Adrenal gland (tissue), 12 donors: ENCODE measurements around the gene COLGALT1. TPM values are rescaled to one million over a fixed set of nuclear protein-coding genes. Genes with fewer than 3 reads are reported as not detected.

ENCODE experiments used
- DNase-seq, 7 donors: peaks; one replicate each; pipeline ENCODE4 v3.0.0-alpha.2; 2019 to 2020
- H3K27ac ChIP-seq, 5 donors: fragments of 200-600 bp; sonication (generic) in 4 of 5; 1 replicate in 3 of 5; 2 replicates in 2 of 5; pipeline versions ENCODE4 v1.5.1 to v1.8.0; 2016 to 2020; ENCODE audit warnings: mild to moderate bottlenecking in 1 of 5
- H3K27me3 ChIP-seq: fragments of 200-600 bp; 2 replicates; pipeline ENCODE4 v1.8.0; 2021
- H3K36me3 ChIP-seq, 2 donors: fragments of 200-600 bp; replicated peaks in 1 of 2; 1 replicate in 1 of 2; 2 replicates in 1 of 2; pipeline versions ENCODE4 v1.5.1 to v1.8.0; 2018 to 2022
- H3K4me1 ChIP-seq, 2 donors: fragments of 200-600 bp; replicated peaks in 1 of 2; 1 replicate in 1 of 2; 2 replicates in 1 of 2; pipeline versions ENCODE4 v1.5.1 to v1.8.0; 2018 to 2021
- H3K4me3 ChIP-seq, 4 donors: fragments of 200-600 bp; sonication (generic) in 3 of 4; one replicate each; pipeline ENCODE4 v1.5.1; 2016 to 2018
- H3K9me3 ChIP-seq, 3 donors: fragments of 200-600 bp; sonication (generic) in 1 of 3; replicated peaks in 1 of 3; 1 replicate in 2 of 3; 2 replicates in 1 of 3; pipeline versions ENCODE4 v1.5.1 to v1.8.0; 2016 to 2021
- POLR2A ChIP-seq, 2 donors: fragments of 450-650 bp; IDR thresholded peaks; one replicate each; pipeline ENCODE4 v1.6.1; 2017; ENCODE audit warnings: antibody characterized with exemption in 2 of 2, mild to moderate bottlenecking in 2 of 2, moderate library complexity in 1 of 2
- WGBS, 4 donors: extraction: QIAGEN DNeasy Blood & Tissue Kit in 2 of 4; methylation state at CpG; one replicate each; pipeline versions ENCODE4 v1.1.5 to v1.1.7; 2013 to 2017; 5-methylcytosine and 5-hydroxymethylcytosine counted together
- intact Hi-C, 2 donors: fragments of 100-400 bp; cut with DNase I; formaldehyde crosslinking; loops; one replicate each; pipeline versions ENCODE4 v1.14.1 to v1.15.0; 2022 to 2023
- polyA plus RNA-seq, 3 donors: library from polyadenylated mRNA; stranded (reverse); fragments of 200-250 nt in 2 of 3; fragments of 350-450 nt in 1 of 3; fragmentation: Illumina TruSeq in 1 of 3; extraction: RNeasy Lipid Tissue Mini Kit (QIAGEN cat#74804) in 1 of 3; gene quantifications; one replicate each; pipeline ENCODE4 v1.2.3, GENCODE V29; 2013 to 2014
- total RNA-seq, 9 donors: library from RNA; depleted of rRNA in 4 of 9; stranded (reverse); fragments of >200 nt in 4 of 9; fragments of 120-200 nt in 1 of 9; fragmentation: NEBNext Ultra II Directional in 1 of 9; extraction: Animal tissue kit (Norgen Biotek cat#: 25700) in 1 of 9; gene quantifications; one replicate each; pipeline versions ENCODE4 v1.1.0 to v1.2.4, GENCODE V29; 2013 to 2023
- TF ChIP-seq, protein P1 (sequence below), 6 experiments: fragments of 450-650 bp in 4 of 6; fragments of 200-600 bp in 2 of 6; sonication (generic) in 1 of 6; IDR thresholded peaks; 1 replicate in 5 of 6; 2 replicates in 1 of 6; pipeline versions ENCODE4 v1.5.1 to v1.8.0; 2016 to 2021; ENCODE audit warnings: antibody characterized with exemption in 6 of 6, mild to moderate bottlenecking in 2 of 6, moderate library complexity in 1 of 6
- donor health status: healthy with polysubstance abuse.
- donor health status: Bipolar disorder and iron deficiency.
- donor health status: DM: yes; HTN: yes; CAD: no.
- donor health status: DM: no; HTN: no; CAD: no.
- donor health status: DM: no; HTN: no; CAD: no.
- donor health status: DM: yes; HTN: yes; CAD: no.

COLGALT1 gene
- total and polyA plus RNA-seq, 12 donors, result 23.5 to 81.0 (median 56.7) TPM

GRCh38 chr19:17534767-17535166, 20.7 kb upstream of the COLGALT1 start:
- peaks cover 9 to 10% of the 10 kb centered on the region in 2 donors for H3K4me1 ChIP-seq
- no peak for TF ChIP-seq POLR2A (IDR thresholded peaks at IDR 0.05)
- TF ChIP-seq, protein P1, sequence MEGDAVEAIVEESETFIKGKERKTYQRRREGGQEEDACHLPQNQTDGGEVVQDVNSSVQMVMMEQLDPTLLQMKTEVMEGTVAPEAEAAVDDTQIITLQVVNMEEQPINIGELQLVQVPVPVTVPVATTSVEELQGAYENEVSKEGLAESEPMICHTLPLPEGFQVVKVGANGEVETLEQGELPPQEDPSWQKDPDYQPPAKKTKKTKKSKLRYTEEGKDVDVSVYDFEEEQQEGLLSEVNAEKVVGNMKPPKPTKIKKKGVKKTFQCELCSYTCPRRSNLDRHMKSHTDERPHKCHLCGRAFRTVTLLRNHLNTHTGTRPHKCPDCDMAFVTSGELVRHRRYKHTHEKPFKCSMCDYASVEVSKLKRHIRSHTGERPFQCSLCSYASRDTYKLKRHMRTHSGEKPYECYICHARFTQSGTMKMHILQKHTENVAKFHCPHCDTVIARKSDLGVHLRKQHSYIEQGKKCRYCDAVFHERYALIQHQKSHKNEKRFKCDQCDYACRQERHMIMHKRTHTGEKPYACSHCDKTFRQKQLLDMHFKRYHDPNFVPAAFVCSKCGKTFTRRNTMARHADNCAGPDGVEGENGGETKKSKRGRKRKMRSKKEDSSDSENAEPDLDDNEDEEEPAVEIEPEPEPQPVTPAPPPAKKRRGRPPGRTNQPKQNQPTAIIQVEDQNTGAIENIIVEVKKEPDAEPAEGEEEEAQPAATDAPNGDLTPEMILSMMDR (IDR thresholded peaks at IDR 0.05), result no peak
- peaks cover 3% of the 10 kb centered on the region for H3K27me3 ChIP-seq
- H3K36me3 ChIP-seq, result no peaks in the 10 kb centered on the region
- no peak overlapping the region for H3K4me3 ChIP-seq
- DNase-seq, result no peak
- H3K9me3 ChIP-seq, result no peaks in the 10 kb centered on the region
- no peak overlapping the region for H3K27ac ChIP-seq
- intact Hi-C loops, result no loop called here

DNA sequence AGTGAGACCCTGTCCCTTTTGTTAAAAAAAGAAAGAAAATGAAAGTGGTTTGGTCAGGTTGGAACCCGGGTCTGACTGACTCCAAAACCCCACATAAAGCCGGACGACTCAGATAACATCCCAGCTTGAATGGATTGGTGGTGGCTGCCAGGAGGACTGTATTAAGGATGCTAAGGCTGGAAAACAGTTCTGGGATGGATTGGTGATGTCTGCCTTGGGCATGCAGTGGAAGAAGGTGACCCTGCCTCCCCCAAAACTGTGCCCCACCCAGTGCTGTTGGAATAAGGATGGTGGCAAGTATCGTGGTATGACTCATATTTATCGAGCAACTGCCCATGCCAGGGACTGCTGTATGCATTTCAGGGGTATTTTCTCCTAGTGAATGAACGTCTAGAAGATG, 18.5 kb upstream of the COLGALT1 start:
- Histone ChIP-seq H3K27me3 (peaks cover 2% of the 10 kb centered on the region), H3K36me3 (no peaks in the 10 kb centered on the region), H3K4me3 (no peak overlapping the region), H3K9me3 (no peaks in the 10 kb centered on the region), H3K4me1 (peaks cover 9 to 10% of the 10 kb centered on the region in 2 donors), H3K27ac (no peak overlapping the region)
- intact Hi-C loops, result no loop called here
- WGBS, 4 donors, result 64 to 80% (median 71%) methylated on average over 4 to 6 of the region's 6 CpGs
- TF ChIP-seq POLR2A (IDR thresholded peaks at IDR 0.05), result no peak
- TF ChIP-seq, protein P1 (IDR thresholded peaks at IDR 0.05), result no peak
- DNase-seq, result no peak

DNA sequence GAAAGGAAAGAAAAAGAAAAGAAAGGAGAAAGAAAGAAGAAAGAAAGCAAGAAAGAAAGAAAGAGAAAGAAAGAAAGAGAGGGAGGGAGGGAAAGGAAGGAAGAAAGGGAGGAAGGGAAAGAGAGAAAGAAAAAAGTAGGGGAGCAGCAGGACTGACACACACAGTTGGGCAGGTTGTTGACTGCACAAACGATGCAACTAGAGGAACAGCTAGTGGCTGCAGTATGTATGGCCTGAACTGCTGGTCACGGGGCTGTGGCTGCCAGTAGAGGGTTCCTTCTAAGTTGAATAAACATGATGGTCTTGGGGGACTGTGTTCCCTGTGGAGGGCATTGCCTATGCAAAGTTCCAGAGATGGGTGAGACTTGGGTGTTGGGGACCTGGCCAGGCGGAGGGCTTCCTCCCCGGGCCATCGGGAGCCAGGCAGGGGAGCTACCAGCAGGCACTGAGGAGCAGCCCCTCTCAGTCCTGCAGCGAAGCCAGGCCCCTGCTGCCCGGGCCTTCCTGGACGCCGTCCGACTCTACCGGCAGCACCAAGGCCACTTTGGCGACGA, 16.7 kb upstream of the COLGALT1 start:
- no peak for TF ChIP-seq POLR2A (IDR thresholded peaks at IDR 0.05)
- TF ChIP-seq, protein P1 (IDR thresholded peaks at IDR 0.05), result no peak
- Histone ChIP-seq H3K36me3 (no peaks in the 10 kb centered on the region), H3K9me3 (no peaks in the 10 kb centered on the region), H3K27ac (peak overlapping the region in 2 of 5 donors; percentile 63 to 82), H3K27me3 (no peaks in the 10 kb centered on the region), H3K4me3 (peak overlapping the region in 2 of 4 donors; percentile 21 to 55), H3K4me1 (peaks cover 9 to 10% of the 10 kb centered on the region in 2 donors)
- intact Hi-C loops, result no loop called here
- DNase-seq, result no peak
- WGBS, 4 donors, result 6 to 13% (median 9%) methylated on average over 5 to 13 of the region's 13 CpGs

DNA sequence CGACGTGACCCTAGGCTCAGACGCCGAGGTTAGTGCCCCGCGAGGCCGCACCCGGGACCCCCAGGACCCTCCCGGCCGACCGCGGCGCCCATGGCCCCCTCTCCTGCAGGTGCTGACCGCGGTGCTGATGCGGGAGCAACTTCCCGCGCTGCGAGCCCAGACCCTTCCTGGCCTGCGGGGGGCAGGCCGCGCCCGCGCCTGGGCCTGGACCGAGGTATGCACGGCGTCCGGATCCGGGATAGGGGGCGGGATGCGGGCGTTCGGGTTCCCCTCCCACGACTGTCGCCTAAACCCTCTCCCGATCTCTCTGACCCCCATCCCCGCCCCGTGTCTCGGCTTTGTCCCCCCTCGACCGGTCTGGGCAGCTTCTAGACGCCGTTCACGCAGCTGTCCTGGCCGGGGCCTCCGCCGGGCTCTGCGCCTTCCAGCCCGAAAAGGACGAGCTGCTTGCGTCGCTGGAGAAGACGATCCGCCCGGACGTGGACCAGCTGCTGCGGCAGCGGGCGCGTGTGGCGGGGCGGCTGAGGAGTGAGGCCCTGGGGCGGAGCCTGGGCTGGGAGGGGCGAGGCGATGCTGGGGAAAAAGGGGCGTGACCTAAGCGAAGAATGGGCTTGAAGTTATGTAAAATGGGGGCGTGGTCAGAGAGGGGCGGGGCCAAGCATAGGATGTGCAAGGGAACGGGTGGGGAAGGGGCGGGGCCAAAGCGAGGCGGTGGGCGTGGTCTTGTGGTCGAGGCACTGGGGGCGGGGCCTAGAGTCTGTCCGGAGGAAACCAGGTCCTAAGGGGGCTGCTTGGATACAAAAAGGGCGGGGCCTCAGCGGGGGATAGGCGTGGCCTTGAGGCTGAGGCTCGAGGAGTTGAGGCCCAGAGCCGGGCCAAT, 16.0 kb upstream of the COLGALT1 start:
- 0 to 2% (median 1%) methylated on average over 35 to 82 of the region's 82 CpGs for WGBS, 4 donors
- H3K36me3 ChIP-seq, result no peaks in the 10 kb centered on the region
- peak overlapping the region in 3 of 4 donors; percentile 0 to 55 (median 21) for H3K4me3 ChIP-seq
- peak in 1 of 2 donors; percentile 52 for TF ChIP-seq POLR2A (IDR thresholded peaks at IDR 0.05)
- TF ChIP-seq, protein P1 (IDR thresholded peaks at IDR 0.05), result peak; percentile 17 to 51 (median 33)
- peak overlapping the region in 2 of 5 donors; percentile 63 to 82 for H3K27ac ChIP-seq
- intact Hi-C loops, result no loop called here
- no peaks in the 10 kb centered on the region for H3K27me3 ChIP-seq
- no peaks in the 10 kb centered on the region for H3K9me3 ChIP-seq
- peaks cover 9 to 10% of the 10 kb centered on the region in 2 donors for H3K4me1 ChIP-seq
- peak; percentile 96 to 100 (median 99) for DNase-seq
